Endothelial cell (in vitro differentiated cells): Measurements from ENCODE around the gene ANKRD1. TPM values are rescaled to one million over a fixed set of nuclear protein-coding genes. Genes with fewer than 3 reads are reported as not detected.

ENCODE experiments used
- DNase-seq: peaks from one replicate; pipeline ENCODE4 v3.0.0; 2021; ENCODE audit warnings: low spot score
- H3K27ac Mint-ChIP-seq: one replicate; pipeline ENCODE4 v1.8.0; 2021; ENCODE audit warnings: mixed read lengths, inconsistent platforms; ENCODE audit not compliant: unreplicated experiment
- H3K27me3 Mint-ChIP-seq: one replicate; pipeline ENCODE4 v1.8.0; 2021; ENCODE audit warnings: mild to moderate bottlenecking, moderate library complexity, mixed read lengths, inconsistent platforms; ENCODE audit not compliant: unreplicated experiment
- H3K36me3 Mint-ChIP-seq: one replicate; pipeline ENCODE4 v1.8.0; 2021; ENCODE audit warnings: mild to moderate bottlenecking, low read depth, mixed read lengths, inconsistent platforms; ENCODE audit not compliant: unreplicated experiment
- H3K4me1 Mint-ChIP-seq: one replicate; pipeline ENCODE4 v1.8.0; 2021; ENCODE audit warnings: mild to moderate bottlenecking, mixed read lengths, inconsistent platforms; ENCODE audit not compliant: unreplicated experiment
- H3K4me3 Mint-ChIP-seq: one replicate; pipeline ENCODE4 v1.8.0; 2021; ENCODE audit warnings: mild to moderate bottlenecking, mixed read lengths, inconsistent platforms; ENCODE audit not compliant: unreplicated experiment
- H3K9me3 Mint-ChIP-seq: one replicate; pipeline ENCODE4 v1.8.0; 2021; ENCODE audit warnings: mixed read lengths, inconsistent platforms; ENCODE audit not compliant: unreplicated experiment
- total RNA-seq: library from RNA; stranded (reverse); fragmentation: NEBNext Ultra II Directional; extraction: Animal tissue kit (Norgen Biotek cat#: 25700); gene quantifications from one replicate; pipeline ENCODE4 v1.2.1, GENCODE V29; 2021; ENCODE audit not compliant: unreplicated experiment
- TF ChIP-seq, protein P1 (sequence below): fragments of 200-600 bp; sonication (generic); IDR thresholded peaks from one replicate; pipeline ENCODE4 v1.5.0; 2021; ENCODE audit warnings: antibody characterized with exemption; ENCODE audit not compliant: unreplicated experiment

ANKRD1 gene
- total RNA-seq, 1 donor from 2014 or later = 0.82 TPM

- Mint-ChIP-seq H3K4me3 (no peak overlapping the region), H3K4me1 (peaks cover 21% of the 10 kb centered on the region)
Measured at GRCh38 chr10:90927293-90927692, 6.4 kb upstream of the ANKRD1 start.

DNA sequence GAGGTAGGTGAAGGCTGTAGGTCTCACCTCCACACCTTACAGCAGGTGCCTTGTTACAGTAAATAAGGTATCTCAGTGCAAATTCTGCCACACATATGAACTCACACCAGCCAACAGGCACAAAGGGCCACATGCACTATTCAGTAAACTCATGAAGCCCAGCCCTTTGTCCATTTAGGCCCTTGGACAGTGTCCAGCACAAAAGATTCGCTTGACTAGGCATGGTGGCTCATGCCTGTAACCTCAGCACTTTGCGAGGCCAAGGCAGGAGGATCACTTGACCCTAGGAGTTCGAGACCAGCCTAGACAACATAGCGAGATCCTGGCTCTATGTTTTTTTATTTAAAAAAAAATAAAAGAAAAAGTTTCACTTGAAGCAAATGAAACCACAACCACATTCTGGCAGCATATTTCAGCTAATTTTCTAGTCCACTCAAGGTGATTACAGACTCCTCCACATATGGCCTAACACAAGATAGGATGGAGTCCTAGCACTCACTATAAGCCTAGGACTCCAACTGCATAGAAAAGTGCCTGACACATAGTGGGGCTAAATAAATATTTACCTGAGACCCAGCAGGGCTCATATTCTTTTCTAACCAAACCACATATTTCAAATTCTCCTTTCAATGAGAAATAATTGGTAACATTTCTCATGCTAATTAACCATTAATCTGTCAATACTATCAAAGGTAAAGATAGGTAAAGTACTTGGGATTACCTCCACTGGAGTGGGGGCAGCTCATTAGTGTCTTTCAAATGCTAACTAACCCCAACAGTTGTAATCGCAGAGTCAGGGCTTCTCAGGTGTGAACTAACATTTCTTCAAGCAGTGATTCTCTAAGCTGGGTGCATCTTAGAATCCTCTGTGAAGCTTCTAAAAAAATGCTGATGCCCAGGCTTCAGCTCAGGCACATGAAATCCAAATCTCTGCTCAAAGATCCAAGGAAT, 4.5 kb upstream of the ANKRD1 start:
- Mint-ChIP-seq H3K27me3 (peaks cover 8% of the 10 kb centered on the region), H3K4me1 (peaks cover 15% of the 10 kb centered on the region), H3K9me3 (no peaks in the 10 kb centered on the region), H3K27ac (no peak overlapping the region), H3K36me3 (no peaks in the 10 kb centered on the region), H3K4me3 (no peak overlapping the region)
- TF ChIP-seq, protein P1, sequence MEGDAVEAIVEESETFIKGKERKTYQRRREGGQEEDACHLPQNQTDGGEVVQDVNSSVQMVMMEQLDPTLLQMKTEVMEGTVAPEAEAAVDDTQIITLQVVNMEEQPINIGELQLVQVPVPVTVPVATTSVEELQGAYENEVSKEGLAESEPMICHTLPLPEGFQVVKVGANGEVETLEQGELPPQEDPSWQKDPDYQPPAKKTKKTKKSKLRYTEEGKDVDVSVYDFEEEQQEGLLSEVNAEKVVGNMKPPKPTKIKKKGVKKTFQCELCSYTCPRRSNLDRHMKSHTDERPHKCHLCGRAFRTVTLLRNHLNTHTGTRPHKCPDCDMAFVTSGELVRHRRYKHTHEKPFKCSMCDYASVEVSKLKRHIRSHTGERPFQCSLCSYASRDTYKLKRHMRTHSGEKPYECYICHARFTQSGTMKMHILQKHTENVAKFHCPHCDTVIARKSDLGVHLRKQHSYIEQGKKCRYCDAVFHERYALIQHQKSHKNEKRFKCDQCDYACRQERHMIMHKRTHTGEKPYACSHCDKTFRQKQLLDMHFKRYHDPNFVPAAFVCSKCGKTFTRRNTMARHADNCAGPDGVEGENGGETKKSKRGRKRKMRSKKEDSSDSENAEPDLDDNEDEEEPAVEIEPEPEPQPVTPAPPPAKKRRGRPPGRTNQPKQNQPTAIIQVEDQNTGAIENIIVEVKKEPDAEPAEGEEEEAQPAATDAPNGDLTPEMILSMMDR = no peak
- no peak for DNase-seq

More at GRCh38 chr10:90927293-90927692, 6.4 kb upstream of the ANKRD1 start:
- TF ChIP-seq, protein P1 = no peak
- H3K36me3 Mint-ChIP-seq = no peaks in the 10 kb centered on the region
- no peak for DNase-seq
- no peaks in the 10 kb centered on the region for H3K9me3 Mint-ChIP-seq
- H3K27ac Mint-ChIP-seq = no peak overlapping the region
- H3K27me3 Mint-ChIP-seq = peaks cover 4% of the 10 kb centered on the region

DNA sequence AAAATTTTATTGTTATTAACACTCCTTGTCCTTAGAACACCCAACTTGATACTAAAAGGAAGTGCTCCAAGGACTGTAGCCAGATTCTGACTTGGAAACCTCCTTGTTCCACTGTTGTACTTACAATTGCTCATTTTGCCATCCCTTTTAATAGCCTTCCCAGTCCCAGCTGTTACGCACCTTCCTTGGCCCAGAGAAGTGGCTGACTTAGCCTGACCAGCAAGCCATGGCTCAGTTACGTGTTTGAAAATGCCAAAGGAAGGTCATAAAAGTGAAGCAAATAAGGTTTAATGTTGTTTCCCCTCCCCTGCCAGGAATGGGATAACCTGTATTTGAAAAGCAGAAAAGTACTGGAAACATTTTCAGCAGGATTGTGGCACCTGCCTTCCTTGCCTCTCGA, 3.7 kb upstream of the ANKRD1 start:
- TF ChIP-seq, protein P1 = no peak
- no peak for DNase-seq
- Mint-ChIP-seq H3K36me3 (no peaks in the 10 kb centered on the region), H3K27me3 (peaks cover 8% of the 10 kb centered on the region), H3K9me3 (no peaks in the 10 kb centered on the region), H3K27ac (no peak overlapping the region), H3K4me1 (peaks cover 10% of the 10 kb centered on the region), H3K4me3 (no peak overlapping the region)

DNA sequence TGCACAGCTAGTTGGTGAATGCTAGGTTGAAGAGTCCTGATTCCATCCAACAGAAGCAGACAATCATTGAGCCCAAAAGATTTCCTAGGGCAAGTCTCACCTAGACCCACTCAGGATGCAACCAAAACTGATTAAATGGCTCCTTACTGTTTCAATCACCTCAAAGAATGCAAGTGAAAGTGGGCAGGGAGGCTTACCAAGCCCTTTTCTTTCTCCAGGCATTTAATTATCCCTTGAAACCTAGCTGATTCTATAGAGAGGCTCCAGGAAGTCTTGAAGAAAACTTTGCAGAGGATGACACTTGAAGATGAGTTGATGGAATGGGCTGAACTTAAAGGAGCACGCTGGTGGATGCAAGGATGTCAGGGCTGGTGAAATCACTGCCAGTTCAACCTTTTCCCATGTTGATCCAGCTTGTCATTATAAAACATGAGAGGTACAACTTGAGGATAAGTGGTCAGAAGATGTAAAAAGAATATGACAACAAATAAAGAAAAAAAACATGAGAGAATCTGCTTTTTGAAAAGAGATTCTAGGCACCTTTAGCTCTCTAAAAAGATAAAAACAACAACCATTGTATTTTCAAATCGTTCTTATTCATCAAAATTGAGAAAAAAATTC, 2.3 kb upstream of the ANKRD1 start:
- no peak for DNase-seq
- Mint-ChIP-seq H3K4me3 (no peak overlapping the region), H3K27ac (no peak overlapping the region), H3K36me3 (no peaks in the 10 kb centered on the region), H3K4me1 (peaks cover 10% of the 10 kb centered on the region), H3K27me3 (peaks cover 8% of the 10 kb centered on the region), H3K9me3 (no peaks in the 10 kb centered on the region)
- TF ChIP-seq, protein P1 = no peak

DNA sequence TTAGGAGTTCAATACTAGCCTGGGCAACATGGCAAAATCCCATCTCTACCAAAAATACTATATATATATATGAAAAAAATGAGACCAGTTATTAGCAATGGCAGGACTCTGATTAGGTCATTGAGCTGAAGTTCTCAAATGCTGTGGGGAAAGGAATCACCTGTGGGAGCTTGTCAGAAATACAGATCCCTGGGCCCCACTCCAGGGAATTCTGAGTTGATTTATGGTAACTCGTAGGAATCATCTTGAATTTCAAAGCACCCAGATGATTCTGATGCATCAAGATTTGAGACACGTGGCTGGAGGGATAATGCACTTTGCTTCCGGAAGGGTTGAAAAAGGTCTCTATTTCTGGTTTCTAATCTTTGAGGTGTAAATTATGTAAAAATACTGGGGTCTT, 1.0 kb upstream of the ANKRD1 start:
- H3K9me3 Mint-ChIP-seq = no peaks in the 10 kb centered on the region
- peaks cover 3% of the 10 kb centered on the region for H3K27me3 Mint-ChIP-seq
- no peak for DNase-seq
- H3K4me1 Mint-ChIP-seq = peaks cover 10% of the 10 kb centered on the region
- H3K36me3 Mint-ChIP-seq = no peaks in the 10 kb centered on the region
- H3K4me3 Mint-ChIP-seq = no peak overlapping the region
- TF ChIP-seq, protein P1 = no peak
- H3K27ac Mint-ChIP-seq = no peak overlapping the region
